Fibroblast of gingiva (primary cell): ENCODE data around the gene EWSR1.

Experiments used
- DNase-seq: peaks from one replicate; pipeline ENCODE4 v3.0.0-alpha.2; 2011; ENCODE audit warnings: low read depth

EWSR1 gene

DNA sequence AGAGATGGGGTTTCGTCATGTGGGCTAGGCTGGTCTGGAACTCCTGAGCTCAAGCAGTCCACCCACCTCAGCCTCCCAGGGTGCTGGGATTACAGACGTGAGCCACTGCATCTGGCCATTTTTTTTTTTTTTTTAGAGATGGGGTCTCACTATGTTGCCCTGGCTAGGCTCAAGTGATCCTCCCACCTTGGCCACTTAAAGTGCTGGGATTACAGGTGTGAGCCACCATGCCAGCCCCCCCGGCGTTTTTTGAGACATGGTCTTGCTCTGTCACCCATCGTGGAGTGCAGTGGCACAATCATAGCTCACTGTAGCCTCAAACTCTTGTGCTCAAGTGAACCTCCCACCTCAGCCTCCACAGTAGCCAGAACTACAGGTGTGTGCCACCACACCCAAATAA is 16.8 kb upstream of the EWSR1 start:
- no peak for DNase-seq

DNA sequence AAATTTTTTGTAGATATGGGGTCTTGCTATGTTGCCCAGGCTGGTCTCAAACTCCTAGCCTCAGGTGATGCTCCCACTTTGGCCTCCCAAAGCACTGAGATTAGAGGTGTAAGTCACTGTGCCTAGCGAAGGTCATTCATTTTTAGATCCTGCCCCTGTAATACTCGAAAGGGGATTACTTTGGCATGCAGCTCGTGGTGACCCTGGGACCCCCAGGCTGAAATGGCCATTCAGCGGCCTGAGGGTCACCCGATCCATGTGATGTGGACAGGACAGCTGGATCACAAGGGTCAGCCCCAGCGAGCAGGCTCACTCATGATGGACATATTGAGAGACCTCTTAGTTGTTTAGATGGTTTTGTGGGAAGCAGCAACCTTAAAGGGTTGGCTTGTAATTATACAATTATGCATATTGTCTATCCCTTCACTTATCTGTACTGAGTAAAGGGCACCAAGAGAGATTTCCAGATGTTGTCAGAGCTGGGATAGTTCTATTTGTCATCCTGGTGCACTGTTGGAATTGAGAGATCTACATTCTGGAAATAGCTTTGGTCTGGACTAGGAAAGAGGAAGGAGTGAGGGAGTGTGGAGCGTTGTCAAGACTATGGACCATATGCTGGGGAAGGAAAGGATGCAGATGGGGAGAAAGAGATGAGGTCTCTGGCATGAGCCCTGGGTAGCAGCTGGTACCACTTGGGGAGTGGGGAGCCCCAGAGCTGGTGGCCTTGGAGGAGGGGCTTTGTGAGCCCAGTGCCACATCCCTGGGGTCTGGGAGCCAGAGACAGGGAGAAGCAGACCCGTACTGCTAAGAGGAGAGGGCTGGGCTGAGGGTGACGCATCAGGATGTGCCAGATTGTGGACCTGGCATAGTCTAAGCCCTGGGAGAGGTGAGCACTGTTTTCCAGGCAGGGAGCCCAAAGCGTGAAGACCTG is 15.8 kb upstream of the EWSR1 start:
- DNase-seq = no peak

DNA sequence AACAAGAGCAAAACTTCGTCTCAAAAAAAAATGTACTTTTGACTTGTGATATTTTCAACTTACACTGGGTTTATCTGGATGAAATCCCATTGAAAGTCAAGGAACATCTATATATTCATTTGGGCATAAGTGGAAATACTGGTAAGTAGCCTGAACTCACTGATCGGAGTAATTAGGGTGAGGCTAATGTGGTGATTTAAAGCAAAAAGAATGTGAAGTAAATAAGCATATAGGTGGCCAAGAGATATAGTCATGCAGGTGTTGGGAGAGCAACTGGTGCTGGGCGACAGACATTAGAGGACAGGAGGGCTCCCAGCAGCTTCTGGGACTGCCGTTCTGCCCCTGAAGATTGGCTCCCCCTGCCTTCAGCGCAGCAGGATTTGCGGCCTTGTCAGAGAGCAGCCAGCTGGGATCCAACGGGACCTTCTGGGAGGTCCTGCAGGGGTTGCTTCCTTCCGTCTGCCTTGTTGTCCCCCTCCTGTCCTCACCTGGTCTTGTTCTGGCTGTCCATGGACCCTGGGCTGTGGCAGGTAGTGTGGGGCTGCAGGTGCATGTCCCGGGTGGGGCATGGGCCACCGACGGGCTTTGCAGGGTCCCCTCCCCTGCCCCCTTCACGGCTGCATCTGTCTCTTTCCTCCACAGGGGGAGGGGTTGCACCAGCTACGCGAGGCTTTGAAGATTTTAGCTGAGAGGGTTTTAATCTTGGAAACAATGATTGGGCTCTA is 14.3 kb upstream of the EWSR1 start:
- no peak for DNase-seq

DNA sequence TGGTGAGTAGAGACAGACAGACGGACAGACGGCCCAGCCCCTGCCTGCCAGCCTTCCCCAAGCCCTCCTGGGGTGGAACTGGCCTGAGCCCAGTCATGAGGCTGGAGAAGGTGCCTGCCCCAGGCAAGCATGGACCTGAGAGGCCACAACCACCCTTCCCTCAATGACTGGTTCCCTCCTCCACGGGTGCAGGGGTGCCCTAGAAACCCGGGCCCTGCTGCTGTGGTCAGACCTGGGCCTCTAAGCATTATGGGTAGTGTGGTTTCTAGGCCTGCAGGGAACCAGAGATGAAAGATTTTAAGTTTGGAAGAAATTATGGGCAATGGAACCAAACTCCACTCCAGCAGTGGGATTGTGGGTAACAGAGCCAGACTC is 13.8 kb upstream of the EWSR1 start:
- no peak for DNase-seq

DNA sequence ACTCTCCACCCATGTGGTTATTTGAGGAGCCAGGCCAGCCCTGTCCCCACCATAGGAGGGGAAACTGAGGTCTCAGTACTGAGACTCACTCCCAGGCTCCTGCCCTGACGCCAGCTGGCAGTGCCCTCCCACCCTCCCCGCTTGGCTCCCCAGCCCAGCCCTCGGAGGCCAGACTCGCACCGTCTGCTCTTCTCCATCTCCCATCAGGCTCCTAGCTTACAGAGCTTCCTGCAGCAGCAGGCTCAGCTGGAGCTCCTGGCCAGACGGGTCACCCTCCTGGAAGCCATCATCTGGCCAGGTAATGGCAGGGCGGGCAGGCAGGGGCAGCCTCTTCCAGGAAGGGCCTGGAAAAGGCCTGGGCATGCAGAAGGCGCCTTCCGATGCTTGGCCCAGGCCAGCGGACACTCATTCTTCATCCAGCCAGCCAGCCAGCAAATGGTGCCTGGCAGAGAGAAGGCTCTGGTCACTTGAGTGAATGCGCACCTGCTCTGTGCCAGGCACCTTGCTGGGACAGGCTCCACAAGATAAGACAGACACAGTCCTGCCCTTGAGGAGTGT is 12.9 kb upstream of the EWSR1 start:
- no peak for DNase-seq

DNA sequence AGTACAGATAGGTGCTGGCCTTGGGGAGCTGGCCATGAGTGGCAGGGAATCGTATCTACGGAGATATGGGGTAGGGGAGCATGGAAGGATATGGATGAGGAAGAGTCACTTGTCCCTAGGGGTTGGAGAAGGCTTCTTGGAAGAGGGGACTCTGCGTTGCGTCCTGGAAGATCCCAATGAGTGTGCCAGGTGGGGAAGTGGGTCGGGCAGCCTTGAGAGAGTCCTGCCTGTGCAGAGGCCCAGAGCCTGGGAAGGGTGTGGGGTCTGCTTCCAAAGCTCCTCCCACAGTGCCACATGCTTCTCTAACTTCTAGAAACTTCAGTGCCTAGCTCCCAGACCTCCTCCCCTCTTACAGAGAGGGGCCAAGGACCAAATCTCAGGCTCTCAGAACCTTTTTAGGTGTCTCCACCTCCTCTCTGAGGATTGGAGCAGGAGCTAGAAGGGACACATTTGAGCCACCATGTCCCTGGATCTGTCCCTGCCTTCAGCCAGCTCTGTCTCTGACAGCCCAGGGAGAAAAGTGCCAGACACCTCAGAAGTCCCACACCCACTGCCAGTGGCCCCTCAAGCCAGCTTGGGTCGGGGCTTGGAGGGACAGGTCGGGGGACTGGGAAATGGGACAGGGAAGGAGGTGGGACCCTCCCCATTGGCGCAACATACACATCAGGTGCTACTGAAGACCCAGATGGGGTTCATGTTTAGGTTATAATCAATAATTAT is 11.3 kb upstream of the EWSR1 start:
- DNase-seq = no peak

DNA sequence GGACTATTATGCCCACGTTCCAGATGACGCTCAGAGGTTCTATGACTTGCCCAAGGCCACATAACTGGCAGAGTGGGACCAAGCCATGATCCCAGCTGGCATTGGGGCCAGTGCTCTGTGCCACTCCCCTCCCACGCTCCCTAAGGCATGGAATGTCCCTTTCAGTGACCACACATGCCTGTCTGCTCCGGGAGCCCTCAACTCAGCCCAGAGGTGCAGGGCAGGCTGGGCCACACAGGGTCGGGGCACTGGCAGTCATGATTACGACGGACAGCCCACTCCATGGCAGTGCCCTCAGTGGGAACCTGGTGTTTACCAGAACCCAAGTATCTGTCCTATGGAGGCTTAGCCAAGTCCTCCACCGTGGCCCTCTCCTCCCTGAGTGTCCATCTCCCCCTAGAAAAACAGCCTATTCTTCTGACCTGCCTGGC is 10.3 kb upstream of the EWSR1 start:
- DNase-seq = no peak

DNA sequence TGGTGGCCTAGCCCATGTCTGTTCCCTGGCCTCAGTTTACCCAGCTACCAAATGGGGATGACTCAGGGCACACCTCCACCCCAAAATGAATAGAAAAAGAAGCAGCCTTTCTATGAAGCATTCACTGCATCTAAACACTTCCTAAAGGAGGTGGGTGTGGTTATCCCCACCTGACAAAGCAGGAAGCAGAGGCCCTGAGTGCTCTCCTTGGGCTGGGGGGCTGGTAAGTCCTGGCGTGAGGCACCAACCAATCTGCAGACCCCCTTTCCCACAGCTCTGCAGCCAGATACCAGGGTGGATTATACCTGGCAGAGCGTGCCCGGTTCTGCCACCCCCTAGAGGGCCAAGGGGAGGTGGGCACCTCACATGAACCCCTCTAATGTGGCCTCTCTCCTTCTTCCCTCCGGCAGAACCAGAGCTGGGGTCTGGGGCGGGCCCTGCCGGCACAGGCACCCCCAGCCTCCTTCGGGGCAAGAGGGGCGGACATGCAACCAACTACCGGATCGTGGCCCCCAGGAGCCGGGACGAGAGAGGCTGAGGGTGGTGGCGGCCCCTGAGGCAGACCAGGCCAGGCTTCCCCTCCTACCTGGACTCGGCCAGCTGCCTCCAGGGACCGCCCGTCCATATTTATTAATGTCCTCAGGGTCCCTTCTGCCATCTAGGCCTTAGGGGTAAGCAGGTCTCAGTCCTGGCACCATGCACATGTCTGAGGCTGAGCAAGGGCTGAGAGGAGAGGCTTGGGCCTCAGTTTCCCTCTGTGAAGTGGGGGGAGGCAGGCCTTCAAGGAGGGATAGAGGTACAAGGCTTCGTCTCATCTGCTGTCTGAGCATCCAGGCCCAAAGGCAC is 9.4 kb upstream of the EWSR1 start:
- DNase-seq = no peak

DNA sequence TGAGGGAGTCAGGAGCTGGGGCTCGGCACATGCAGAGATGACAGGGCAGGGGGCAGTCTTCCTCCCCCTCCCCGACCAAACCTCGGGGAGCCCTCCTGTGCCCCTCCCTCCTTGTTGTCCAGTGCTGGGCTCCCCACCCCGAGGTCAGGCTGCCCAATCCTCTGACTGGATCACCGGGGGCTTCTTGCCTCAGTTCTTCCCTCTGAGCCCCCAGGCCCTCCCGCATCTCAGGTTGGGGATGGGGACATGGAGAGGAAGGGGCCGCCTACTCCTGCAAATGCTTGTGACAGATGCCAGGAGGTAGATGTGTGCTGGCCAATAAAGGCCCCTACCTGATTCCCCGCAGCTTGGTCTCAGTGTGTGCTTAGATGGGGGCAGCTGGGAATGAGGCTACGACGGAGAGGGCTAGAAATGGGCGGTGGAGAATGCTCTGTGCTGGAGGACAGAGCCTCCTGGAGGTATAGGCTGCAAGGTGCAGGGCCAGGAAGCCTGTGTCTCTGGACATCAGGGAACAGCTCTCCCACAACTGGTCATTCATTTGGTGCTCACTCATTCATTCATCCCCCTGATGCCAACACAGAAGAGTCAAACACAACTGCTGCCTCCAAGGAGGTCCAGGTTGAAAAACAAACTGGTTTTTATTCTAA is 8.7 kb upstream of the EWSR1 start:
- DNase-seq = no peak

DNA sequence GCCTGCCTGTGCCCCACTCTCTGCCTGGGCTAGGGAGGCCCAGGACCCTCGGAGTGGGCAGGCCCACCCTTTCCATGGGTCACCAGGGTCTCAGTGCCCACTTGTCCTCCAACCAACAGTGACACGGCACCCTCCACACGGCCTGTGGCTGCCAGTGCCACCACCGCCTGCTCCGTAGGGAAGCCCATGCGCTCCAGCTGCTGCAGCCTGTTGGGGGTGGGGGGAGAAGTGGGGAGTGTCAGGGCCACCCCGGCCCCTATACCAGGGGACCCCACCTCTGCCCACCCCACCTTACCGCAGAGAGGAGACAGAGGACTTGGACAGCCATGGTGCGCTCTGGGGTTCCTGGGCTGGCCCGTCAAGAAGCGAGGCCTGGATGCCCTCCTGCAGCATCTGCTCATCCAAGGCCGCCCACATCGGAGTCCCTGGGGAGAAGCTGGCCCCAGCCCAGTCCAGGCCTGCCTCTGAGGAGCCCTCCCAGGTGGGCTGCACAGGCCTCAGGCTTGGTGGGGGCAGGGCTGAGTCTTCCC is 8.0 kb upstream of the EWSR1 start:
- DNase-seq = no peak

DNA sequence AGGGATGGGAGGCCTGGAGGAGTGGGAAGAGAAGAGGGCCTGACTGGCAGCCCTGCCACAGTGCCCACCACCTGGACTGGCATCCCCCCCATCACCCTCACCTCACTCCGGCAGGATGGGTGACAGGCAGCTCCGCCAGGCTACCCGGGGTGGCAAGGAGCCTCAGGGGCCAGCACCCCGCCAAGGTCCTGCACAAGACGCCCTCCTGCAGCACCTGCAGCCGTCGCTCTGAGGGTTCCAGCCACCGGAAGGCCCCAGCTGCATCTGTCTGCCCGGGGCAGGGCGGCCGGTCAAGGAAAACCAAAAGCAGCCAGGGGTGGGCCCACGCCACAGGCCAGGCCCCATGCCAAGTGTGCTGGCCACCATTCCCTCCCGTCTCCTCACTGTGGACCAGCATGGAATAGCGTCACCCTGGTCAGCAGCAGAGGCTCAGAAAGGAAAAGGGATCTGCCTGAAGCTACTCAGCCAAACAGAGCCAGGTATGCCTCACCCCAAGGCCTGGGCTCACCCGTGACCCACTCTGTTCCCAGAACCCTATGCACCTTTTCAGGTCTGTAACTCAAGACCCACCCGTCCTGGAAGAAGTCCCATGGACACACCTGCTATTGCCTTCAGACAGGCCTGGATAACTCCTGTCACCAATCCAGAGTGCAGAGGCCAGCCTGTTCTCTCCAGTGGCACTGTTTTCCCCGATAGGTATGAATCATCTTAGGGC is 7.3 kb upstream of the EWSR1 start:
- no peak for DNase-seq

DNA sequence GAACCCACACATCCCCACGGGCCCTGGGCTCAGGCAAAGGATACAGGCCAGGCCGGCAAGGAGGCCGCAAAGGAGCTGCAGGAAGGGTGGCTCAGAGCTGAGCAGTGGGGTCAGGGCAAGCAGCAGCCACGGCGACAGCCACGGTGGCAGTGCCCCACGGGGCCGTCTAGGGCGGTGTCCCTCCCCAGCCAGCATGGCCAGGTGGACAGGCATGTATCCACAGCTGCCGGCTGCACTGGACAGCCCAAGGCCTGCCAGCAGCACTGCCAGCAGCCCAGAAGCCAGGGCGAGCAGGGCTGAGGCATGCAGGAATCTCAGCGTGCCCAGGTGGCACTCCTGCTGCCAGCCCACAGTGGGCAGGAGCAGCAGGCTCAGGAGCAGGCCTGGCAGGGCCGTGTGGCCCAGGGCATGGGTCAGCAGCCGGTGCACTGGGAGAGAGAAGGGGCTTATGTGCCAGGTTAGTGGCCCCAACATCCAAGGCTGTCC is 4.2 kb upstream of the EWSR1 start:
- no peak for DNase-seq

DNA sequence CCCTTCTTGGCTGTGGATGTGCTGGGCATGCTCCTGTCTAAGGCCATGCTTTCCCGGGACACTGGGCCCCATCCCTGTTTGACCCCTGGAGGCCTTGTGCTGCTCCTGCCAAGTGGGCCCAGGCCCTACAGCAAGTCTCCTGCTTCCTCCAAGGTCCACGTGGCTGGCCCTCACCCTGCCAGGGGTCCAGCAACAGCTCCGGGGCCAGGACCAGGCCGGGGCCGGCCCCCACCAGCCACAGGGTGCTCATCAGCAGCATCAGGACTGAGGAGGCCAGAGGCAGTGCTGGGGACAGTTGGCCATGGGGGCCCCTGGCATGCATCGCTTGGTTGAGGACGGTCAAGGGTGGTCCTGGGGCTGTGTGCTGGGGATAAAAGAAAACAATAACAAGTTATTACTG is 2.8 kb upstream of the EWSR1 start:
- no peak for DNase-seq

DNA sequence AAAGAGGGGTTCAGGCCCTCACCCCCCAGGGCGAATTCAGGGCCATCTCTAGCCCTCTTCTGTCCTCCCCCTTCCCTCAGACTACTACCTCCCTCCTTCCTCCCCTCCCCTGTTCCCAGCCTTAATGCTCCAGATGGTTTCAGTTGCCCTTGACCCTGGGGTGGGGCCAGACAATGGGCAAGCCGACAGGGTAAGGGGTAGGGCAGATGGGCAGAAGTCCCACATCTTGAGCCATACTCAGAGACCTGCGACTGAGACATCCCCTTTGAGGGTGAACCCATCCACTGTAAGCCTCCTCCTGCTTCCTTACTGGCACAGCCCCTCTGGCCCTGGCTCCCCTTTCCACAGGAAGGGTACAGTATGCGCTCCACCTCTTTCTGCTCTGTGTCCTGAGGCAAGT is 2.1 kb upstream of the EWSR1 start:
- DNase-seq = peak; percentile 75

DNA sequence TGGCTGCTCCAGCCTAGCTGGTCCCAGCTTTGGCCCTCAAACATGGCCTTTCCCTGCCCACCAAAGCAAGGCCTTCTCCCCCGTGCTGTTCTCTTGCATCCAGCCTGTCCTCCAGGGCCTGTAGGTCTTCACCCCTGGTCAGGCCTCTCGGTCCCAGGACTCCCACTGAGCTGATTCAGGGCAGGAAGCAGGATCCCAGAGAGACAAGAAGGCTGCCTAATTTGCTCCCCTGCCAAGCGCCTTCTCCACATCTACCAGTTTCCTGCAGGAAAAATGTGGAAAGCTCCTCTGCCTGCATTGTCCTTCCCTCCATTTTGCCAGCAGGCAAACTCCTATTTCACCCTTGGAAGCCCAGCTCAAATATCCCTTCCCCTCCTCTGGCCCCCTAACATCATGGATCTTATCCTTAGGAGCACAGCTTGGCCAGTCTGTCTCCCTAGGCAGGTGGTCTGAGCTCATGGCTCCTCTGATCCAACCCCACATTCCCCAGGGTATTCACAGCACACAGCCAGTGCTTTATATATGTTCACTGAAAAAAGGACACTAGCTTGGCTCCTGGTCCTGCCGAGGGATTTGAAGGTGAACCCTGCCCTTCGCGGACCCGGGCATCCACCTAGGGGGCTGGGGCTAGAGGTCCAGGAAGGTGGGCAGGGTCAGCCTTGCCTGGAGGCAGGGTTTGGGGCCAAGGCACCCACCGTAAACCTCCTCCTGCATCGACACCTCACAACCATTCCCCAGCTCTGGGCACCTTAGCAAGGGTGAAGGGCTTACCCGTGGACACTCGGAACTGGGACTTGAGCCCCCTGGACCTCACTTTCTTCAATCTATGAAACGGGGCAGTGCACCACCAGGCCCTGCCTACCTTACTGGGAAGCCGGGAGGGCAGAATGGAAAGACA is 1.3 kb upstream of the EWSR1 start:
- peak; percentile 22 for DNase-seq

DNA sequence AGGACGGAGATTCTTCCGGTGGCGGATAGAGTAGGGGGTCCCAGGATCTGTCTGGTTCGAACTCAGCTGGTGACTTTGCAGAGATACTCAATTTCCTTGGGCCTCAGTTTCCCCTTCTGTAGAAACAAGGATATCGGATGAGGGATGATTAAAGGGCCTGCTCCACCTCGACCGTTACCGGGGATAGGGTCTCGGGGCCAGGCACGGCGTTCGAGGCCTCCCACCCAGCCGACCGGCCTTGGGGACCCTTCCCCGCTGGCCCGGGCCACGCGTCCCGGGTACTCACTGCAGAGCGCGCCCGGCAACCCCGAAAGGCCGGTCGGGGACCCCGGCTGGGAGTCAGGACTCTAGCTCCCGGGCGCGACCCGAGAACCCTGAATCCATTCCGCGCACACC is 608 bp upstream of the EWSR1 start:
- no peak for DNase-seq

DNA sequence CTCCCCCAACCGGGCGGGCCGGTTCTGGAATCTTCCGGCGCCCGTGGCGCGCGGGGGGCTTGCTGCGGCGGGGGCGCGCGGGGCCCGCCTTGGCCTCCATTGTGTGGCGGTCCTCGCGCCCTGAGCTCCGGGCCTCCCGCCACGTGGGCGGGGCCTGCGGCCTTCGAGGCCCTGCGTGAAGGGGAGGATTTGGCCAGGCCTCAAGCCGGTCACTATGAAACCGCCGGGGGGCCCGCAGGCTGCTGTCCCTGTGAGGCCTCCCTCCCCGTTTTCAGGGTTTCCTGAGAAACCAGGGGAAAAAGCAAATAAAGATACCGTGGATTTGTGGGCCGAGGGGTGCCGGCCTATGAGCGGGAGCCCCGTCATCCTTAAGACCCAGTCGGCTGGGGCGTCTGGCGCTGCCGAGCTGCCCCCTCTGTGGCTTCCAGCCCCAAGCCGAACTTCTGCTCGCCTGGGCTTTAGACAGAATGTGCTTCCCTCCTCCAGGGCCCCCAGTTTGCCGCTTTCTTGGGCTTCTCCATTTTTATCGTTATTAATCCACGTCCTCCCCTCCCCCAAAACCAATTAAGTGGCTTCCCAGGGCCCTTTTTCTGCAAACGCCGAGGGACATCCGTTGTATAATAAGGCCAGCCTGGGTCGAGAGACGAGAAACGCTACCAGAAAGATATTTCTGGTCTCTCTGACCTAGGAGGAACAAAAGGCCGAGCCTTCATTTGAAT is 602 bp downstream of the EWSR1 start:
- peak; percentile 72 for DNase-seq

DNA sequence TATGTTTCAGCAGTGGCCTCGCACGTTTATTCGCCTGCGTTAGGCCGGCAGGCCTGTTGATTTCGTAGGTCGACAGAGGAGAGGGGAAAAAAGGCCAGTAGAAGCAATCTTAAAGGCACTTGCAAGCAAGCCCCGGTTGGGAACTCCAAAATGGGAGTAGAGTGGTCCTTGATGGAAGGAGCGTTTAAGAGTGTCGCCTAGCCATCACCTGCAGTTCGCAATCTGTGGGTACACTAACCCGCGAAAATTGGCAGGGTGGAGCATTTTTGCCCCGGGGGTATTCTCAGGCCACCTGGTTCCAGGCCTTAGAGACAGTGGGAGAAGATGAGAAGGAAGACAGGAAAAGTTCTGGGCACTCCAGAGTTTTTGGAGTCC is 1.1 kb downstream of the EWSR1 start:
- DNase-seq = no peak
